ENCODE measurements around the gene TYW1B. TPM values are rescaled to one million over a fixed set of nuclear protein-coding genes. Genes with fewer than 3 reads are reported as not detected.
"Not testable (repeated sequence)": the region's sequence is repeated elsewhere in the genome, so short reads cannot be mapped to it uniquely, and the experiment has no call there.

The TYW1B gene
- total RNA-seq, 1 donor from 2014 or later, result 2.0 TPM

- no peak overlapping the region for H3K4me3 ChIP-seq (ENCODE audit: insufficient read depth, low read depth, low read length)
- no peak overlapping the region for H3K27ac ChIP-seq (ENCODE audit: low read depth, low read length)
- no peak for FAIRE-seq
- no peaks in the 10 kb centered on the region for H3K9me3 ChIP-seq (ENCODE audit: insufficient read depth, low read depth, low read length)
- no peak overlapping the region for H3K9ac ChIP-seq (ENCODE audit: low read length)
- H2AFZ ChIP-seq (ENCODE audit: low read depth, low read length), result no peak overlapping the region
- no peaks in the 10 kb centered on the region for H3K36me3 ChIP-seq (ENCODE audit: insufficient read depth, low read length)
- no peak overlapping the region for H3K27ac Mint-ChIP-seq (ENCODE audit: unreplicated experiment)
- no peaks in the 10 kb centered on the region for H3K27me3 ChIP-seq (ENCODE audit: insufficient read depth, low read length)
- H3K4me1 Mint-ChIP-seq (ENCODE audit: low read depth, unreplicated experiment), result peaks cover 16% of the 10 kb centered on the region
- no peak overlapping the region for H3K4me2 ChIP-seq (ENCODE audit: low read length)
- H3K36me3 Mint-ChIP-seq (ENCODE audit: low read depth, unreplicated experiment), result no peaks in the 10 kb centered on the region
- no peaks in the 10 kb centered on the region for H3K79me2 ChIP-seq (ENCODE audit: insufficient read depth, low read length)
- H3K4me3 Mint-ChIP-seq (ENCODE audit: unreplicated experiment), result no peak overlapping the region
- no peaks in the 10 kb centered on the region for H3K9me3 Mint-ChIP-seq (ENCODE audit: unreplicated experiment)
- H3K27me3 Mint-ChIP-seq (ENCODE audit: low read depth, unreplicated experiment), result no peaks in the 10 kb centered on the region
- no peak for DNase-seq (ENCODE audit: low read depth)
- H4K20me1 ChIP-seq (ENCODE audit: insufficient read depth, low read length), result no peaks in the 10 kb centered on the region
- peaks cover 5% of the 10 kb centered on the region for H3K4me1 ChIP-seq (ENCODE audit: insufficient read depth, low read length)
- TF ChIP-seq CTCF (IDR thresholded peaks at IDR 0.05; ENCODE audit: insufficient read depth, low read depth, low read length) (no peak), EZH2 (IDR thresholded peaks at IDR 0.05; ENCODE audit: insufficient read depth, low read length) (no peak)
These were observed 46.8 kb downstream of the TYW1B start for GRCh38 chr7:72781161-72781560.

GRCh38 chr7:72780289-72780894 is 47.6 kb downstream of the TYW1B start:
- H3K27ac Mint-ChIP-seq (ENCODE audit: unreplicated experiment); H3K4me3 Mint-ChIP-seq (ENCODE audit: unreplicated experiment); H3K36me3 Mint-ChIP-seq (ENCODE audit: low read depth, unreplicated experiment); H3K4me3 ChIP-seq (ENCODE audit: insufficient read depth, low read depth, low read length); H3K27me3 Mint-ChIP-seq (ENCODE audit: low read depth, unreplicated experiment); H3K36me3 ChIP-seq (ENCODE audit: insufficient read depth, low read length); H3K4me1 ChIP-seq (ENCODE audit: insufficient read depth, low read length); H3K27me3 ChIP-seq (ENCODE audit: insufficient read depth, low read length); H3K9ac ChIP-seq (ENCODE audit: low read length); H3K27ac ChIP-seq (ENCODE audit: low read depth, low read length); H3K4me2 ChIP-seq (ENCODE audit: low read length); H2AFZ ChIP-seq (ENCODE audit: low read depth, low read length); DNase-seq (ENCODE audit: low read depth); H4K20me1 ChIP-seq (ENCODE audit: insufficient read depth, low read length); H3K79me2 ChIP-seq (ENCODE audit: insufficient read depth, low read length); H3K9me3 Mint-ChIP-seq (ENCODE audit: unreplicated experiment); H3K9me3 ChIP-seq (ENCODE audit: insufficient read depth, low read depth, low read length): not testable (repeated sequence)
- peaks cover 11% of the 10 kb centered on the region for H3K4me1 Mint-ChIP-seq (ENCODE audit: low read depth, unreplicated experiment)
- peak; percentile 76 for FAIRE-seq

DNA sequence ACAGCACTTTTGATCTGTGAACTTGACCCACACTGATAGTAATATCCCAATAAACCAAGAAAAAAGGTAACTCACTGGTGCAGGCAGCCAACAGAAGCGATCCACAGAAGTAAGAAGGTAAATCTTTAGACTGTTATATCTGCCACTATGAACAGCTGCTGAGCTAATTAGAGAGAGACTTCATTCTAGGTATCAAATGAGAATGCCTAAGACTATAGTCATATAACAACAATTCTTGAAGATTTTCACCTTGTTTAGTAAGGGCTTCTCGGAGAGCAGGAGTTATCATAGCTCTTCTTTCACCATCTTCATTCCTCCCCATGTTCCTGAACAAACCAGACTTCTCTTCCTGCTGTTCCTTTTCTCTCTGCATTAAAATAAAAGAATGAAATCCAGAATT is 50.8 kb downstream of the TYW1B start:
- not testable (repeated sequence) for DNase-seq (ENCODE audit: low read depth); H3K9me3 ChIP-seq (ENCODE audit: insufficient read depth, low read depth, low read length); H3K27ac ChIP-seq (ENCODE audit: low read depth, low read length); H3K4me1 Mint-ChIP-seq (ENCODE audit: low read depth, unreplicated experiment); H3K4me2 ChIP-seq (ENCODE audit: low read length); H3K27me3 Mint-ChIP-seq (ENCODE audit: low read depth, unreplicated experiment); H3K79me2 ChIP-seq (ENCODE audit: insufficient read depth, low read length); H4K20me1 ChIP-seq (ENCODE audit: insufficient read depth, low read length); FAIRE-seq; H3K4me3 Mint-ChIP-seq (ENCODE audit: unreplicated experiment); H3K9me3 Mint-ChIP-seq (ENCODE audit: unreplicated experiment); H2AFZ ChIP-seq (ENCODE audit: low read depth, low read length); H3K27ac Mint-ChIP-seq (ENCODE audit: unreplicated experiment); H3K27me3 ChIP-seq (ENCODE audit: insufficient read depth, low read length); H3K36me3 ChIP-seq (ENCODE audit: insufficient read depth, low read length); H3K4me1 ChIP-seq (ENCODE audit: insufficient read depth, low read length); H3K9ac ChIP-seq (ENCODE audit: low read length); H3K4me3 ChIP-seq (ENCODE audit: insufficient read depth, low read depth, low read length)
- H3K36me3 Mint-ChIP-seq (ENCODE audit: low read depth, unreplicated experiment), result peaks cover 13% of the 10 kb centered on the region

- H4K20me1 ChIP-seq (ENCODE audit: insufficient read depth, low read length); H3K27ac ChIP-seq (ENCODE audit: low read depth, low read length); H3K4me3 Mint-ChIP-seq (ENCODE audit: unreplicated experiment); H2AFZ ChIP-seq (ENCODE audit: low read depth, low read length); H3K79me2 ChIP-seq (ENCODE audit: insufficient read depth, low read length); H3K9me3 ChIP-seq (ENCODE audit: insufficient read depth, low read depth, low read length); FAIRE-seq; H3K27me3 ChIP-seq (ENCODE audit: insufficient read depth, low read length); H3K4me3 ChIP-seq (ENCODE audit: insufficient read depth, low read depth, low read length); H3K4me1 Mint-ChIP-seq (ENCODE audit: low read depth, unreplicated experiment); H3K36me3 ChIP-seq (ENCODE audit: insufficient read depth, low read length); H3K4me1 ChIP-seq (ENCODE audit: insufficient read depth, low read length); H3K9me3 Mint-ChIP-seq (ENCODE audit: unreplicated experiment); H3K9ac ChIP-seq (ENCODE audit: low read length); H3K4me2 ChIP-seq (ENCODE audit: low read length); H3K27ac Mint-ChIP-seq (ENCODE audit: unreplicated experiment); DNase-seq (ENCODE audit: low read depth); H3K27me3 Mint-ChIP-seq (ENCODE audit: low read depth, unreplicated experiment): not testable (repeated sequence)
- H3K36me3 Mint-ChIP-seq (ENCODE audit: low read depth, unreplicated experiment), result peaks cover 13% of the 10 kb centered on the region
These were observed 55.4 kb downstream of the TYW1B start for GRCh38 chr7:72772627-72773026.

DNA sequence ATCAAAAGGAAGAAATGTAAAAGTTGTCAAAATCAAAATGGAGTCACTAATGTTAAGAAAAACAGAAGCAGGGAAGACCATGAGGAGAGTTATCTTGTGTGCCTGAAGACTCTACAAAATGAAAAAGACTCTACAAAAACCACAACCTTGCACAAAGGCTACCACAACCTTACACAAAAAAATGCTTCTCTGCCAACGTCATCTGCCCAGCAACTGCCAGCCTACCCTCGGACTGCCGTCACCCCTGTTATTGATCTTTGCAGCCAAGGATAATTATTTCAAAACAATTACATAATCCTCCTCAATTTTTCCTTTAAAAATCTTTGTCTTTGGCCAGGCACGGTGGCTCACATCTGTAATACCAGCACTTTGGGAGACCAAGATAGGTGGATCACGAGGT is 61.0 kb downstream of the TYW1B start:
- not testable (repeated sequence) for H3K36me3 Mint-ChIP-seq (ENCODE audit: low read depth, unreplicated experiment); H3K4me2 ChIP-seq (ENCODE audit: low read length); H3K4me1 Mint-ChIP-seq (ENCODE audit: low read depth, unreplicated experiment); H3K79me2 ChIP-seq (ENCODE audit: insufficient read depth, low read length); H3K4me1 ChIP-seq (ENCODE audit: insufficient read depth, low read length); H3K9me3 ChIP-seq (ENCODE audit: insufficient read depth, low read depth, low read length); H3K4me3 Mint-ChIP-seq (ENCODE audit: unreplicated experiment); H2AFZ ChIP-seq (ENCODE audit: low read depth, low read length); H3K27ac ChIP-seq (ENCODE audit: low read depth, low read length); H3K27ac Mint-ChIP-seq (ENCODE audit: unreplicated experiment); H3K27me3 ChIP-seq (ENCODE audit: insufficient read depth, low read length); FAIRE-seq; DNase-seq (ENCODE audit: low read depth); H3K27me3 Mint-ChIP-seq (ENCODE audit: low read depth, unreplicated experiment); H3K4me3 ChIP-seq (ENCODE audit: insufficient read depth, low read depth, low read length); H3K9me3 Mint-ChIP-seq (ENCODE audit: unreplicated experiment); H3K36me3 ChIP-seq (ENCODE audit: insufficient read depth, low read length); H4K20me1 ChIP-seq (ENCODE audit: insufficient read depth, low read length); H3K9ac ChIP-seq (ENCODE audit: low read length)

Measured in astrocyte (in vitro differentiated cells and primary cell).